IMR-90 (cell line): ENCODE measurements around the gene CCDC60. TPM values are rescaled to one million over a fixed set of nuclear protein-coding genes. Genes with fewer than 3 reads are reported as not detected.

Source experiments
- ATAC-seq: fragments of 200-7000 bp; cut with Tn5 transposase; 2 replicates; pipeline ENCODE4 v1.9.1; 2020; ENCODE audit warnings: low read depth, mild to moderate bottlenecking, moderate library complexity
- BruUV-seq: library from RNA; stranded (reverse); fragments of 400-500 nt; replicated peaks from 2 replicates; lab custom pipeline; 2021; lab: Mats Ljungman, UMichigan
- CTCF ChIA-PET: fragments of 300-600 bp; formaldehyde crosslinking; extraction: SDS; loops from one replicate; lab custom pipeline; 2021; ENCODE audit warnings: antibody characterized with exemption; lab: Yijun Ruan, JAX
- POLR2A ChIA-PET: fragments of 300-600 bp; sonication (Branson Sonifier 250); formaldehyde crosslinking; loops from one replicate; lab custom pipeline; 2022; ENCODE audit warnings: antibody characterized with exemption; ENCODE audit not compliant: unreplicated experiment; lab: Charles Lee
- DNase-seq: peaks from one replicate; pipeline ENCODE4 v3.0.0; 2013
- H2AFZ ChIP-seq: replicated peaks from 2 replicates; pipeline ENCODE3; 2013; ENCODE audit warnings: low read length, mild to moderate bottlenecking; ENCODE audit not compliant: poor library complexity
- H2AK5ac ChIP-seq: 2 replicates; pipeline ENCODE4 v1.6.1; 2013; ENCODE audit warnings: low read depth, low read length, inconsistent platforms
- H2AK9ac ChIP-seq: replicated peaks from 2 replicates; pipeline ENCODE3; 2013; ENCODE audit warnings: mild to moderate bottlenecking, low read depth, low read length, moderate library complexity; ENCODE audit not compliant: poor library complexity
- H2BK120ac ChIP-seq: 2 replicates; pipeline ENCODE4 v1.6.1; 2013; ENCODE audit warnings: low read depth, low read length, inconsistent platforms
- H2BK15ac ChIP-seq: 3 replicates; pipeline ENCODE4 v1.6.1; 2013; ENCODE audit warnings: low read depth, low read length, inconsistent platforms
- H2BK20ac ChIP-seq: 2 replicates; pipeline ENCODE4 v1.6.1; 2013; ENCODE audit warnings: low read depth, mild to moderate bottlenecking, inconsistent platforms, low read length, moderate library complexity
- H2BK5ac ChIP-seq: 2 replicates; pipeline ENCODE4 v1.6.1; 2013; ENCODE audit warnings: mild to moderate bottlenecking, low read depth, low read length, inconsistent platforms; ENCODE audit not compliant: poor library complexity, severe bottlenecking
- H3K14ac ChIP-seq: replicated peaks from 2 replicates; pipeline ENCODE4 v1.6.1; 2013; ENCODE audit warnings: low read depth, low read length, inconsistent platforms
- H3K18ac ChIP-seq: 2 replicates; pipeline ENCODE4 v1.6.1; 2013; ENCODE audit warnings: low read depth, low read length, control low read depth
- H3K23ac ChIP-seq: 2 replicates; pipeline ENCODE4 v1.6.1; 2013; ENCODE audit warnings: low read depth, low read length, inconsistent platforms
- H3K27ac ChIP-seq: 2 replicates; pipeline ENCODE4 v1.5.1; 2013; ENCODE audit warnings: mild to moderate bottlenecking, control low read depth, low read length; ENCODE audit not compliant: insufficient read depth
- H3K27me3 ChIP-seq: 2 replicates; pipeline ENCODE4 v1.6.1; 2013; ENCODE audit warnings: low read length; ENCODE audit not compliant: control insufficient read depth, insufficient read depth
- H3K36me3 ChIP-seq: 2 replicates; pipeline ENCODE4 v1.6.1; 2013; ENCODE audit warnings: low read length, mixed read lengths; ENCODE audit not compliant: control insufficient read depth, insufficient read depth
- H3K4ac ChIP-seq: 2 replicates; pipeline ENCODE4 v1.6.1; 2013; ENCODE audit warnings: low read depth, low read length, inconsistent platforms
- H3K4me1 ChIP-seq: 2 replicates; pipeline ENCODE4 v1.6.1; 2013; ENCODE audit warnings: low read length, mixed read lengths; ENCODE audit not compliant: control insufficient read depth, insufficient read depth
- H3K4me2 ChIP-seq: 2 replicates; pipeline ENCODE4 v1.6.1; 2013; ENCODE audit warnings: low read depth, mild to moderate bottlenecking, control low read depth, low read length, moderate library complexity
- H3K4me3 ChIP-seq: 2 replicates; pipeline ENCODE4 v1.5.1; 2013; ENCODE audit warnings: low read depth, mild to moderate bottlenecking, control low read depth, low read length, moderate library complexity; ENCODE audit not compliant: insufficient read depth
- H3K56ac ChIP-seq: 2 replicates; pipeline ENCODE4 v1.6.1; 2013; ENCODE audit warnings: low read length, inconsistent platforms; ENCODE audit not compliant: insufficient read depth; ENCODE audit errors: extremely low read depth
- H3K79me1 ChIP-seq, 2 experiments: 2 replicates each; pipeline ENCODE4 v1.6.1; 2013; ENCODE audit warnings: low read length in 2 of 2, inconsistent platforms in 1 of 2, low read depth in 1 of 2
- H3K9ac ChIP-seq: 2 replicates; pipeline ENCODE4 v1.6.1; 2013; ENCODE audit warnings: low read depth, low read length, control low read depth
- H3K9me1 ChIP-seq: 2 replicates; pipeline ENCODE4 v1.6.1; 2013; ENCODE audit warnings: low read length, inconsistent platforms; ENCODE audit not compliant: insufficient read depth
- H3K9me3 ChIP-seq: 2 replicates; pipeline ENCODE4 v1.6.1; 2013; ENCODE audit warnings: low read length; ENCODE audit not compliant: control insufficient read depth, insufficient read depth
- H4K20me1 ChIP-seq: 2 replicates; pipeline ENCODE4 v1.6.1; 2013; ENCODE audit warnings: low read length, inconsistent platforms; ENCODE audit not compliant: insufficient read depth
- H4K5ac ChIP-seq: 2 replicates; pipeline ENCODE4 v1.6.1; 2013; ENCODE audit warnings: mild to moderate bottlenecking, low read depth, low read length, control low read depth
- H4K8ac ChIP-seq, 2 experiments: 2 replicates each; pipeline ENCODE4 v1.6.1; 2013; ENCODE audit warnings: low read depth in 2 of 2, low read length in 2 of 2, control low read depth in 1 of 2, inconsistent platforms in 1 of 2
- H4K91ac ChIP-seq: 2 replicates; pipeline ENCODE4 v1.6.1; 2013; ENCODE audit warnings: low read depth, low read length, inconsistent platforms; ENCODE audit not compliant: insufficient read depth
- BHLHE40 ChIP-seq: fragments of 150-350 bp; IDR thresholded peaks from 2 replicates; pipeline ENCODE4 v1.6.1; 2016; ENCODE audit warnings: mild to moderate bottlenecking, low read depth, low read length
- CHD1 ChIP-seq: IDR thresholded peaks from 2 replicates; pipeline ENCODE4 v1.6.1; 2012; ENCODE audit warnings: low read depth, low read length, improper control_type of control experiment
- CTCF ChIP-seq: conservative IDR thresholded peaks from 2 replicates; pipeline ENCODE4 v1.5.1; 2012; ENCODE audit warnings: mild to moderate bottlenecking, low read depth, low read length, improper control_type of control experiment
- RAD21 ChIP-seq: IDR thresholded peaks from 2 replicates; pipeline ENCODE4 v1.6.1; 2012; ENCODE audit warnings: low read length, improper control_type of control experiment
- RCOR1 ChIP-seq: IDR thresholded peaks from 2 replicates; pipeline ENCODE4 v1.6.1; 2012; ENCODE audit warnings: mild to moderate bottlenecking, low read length, improper control_type of control experiment; ENCODE audit not compliant: insufficient replicate concordance
- RFX5 ChIP-seq: IDR thresholded peaks from 2 replicates; pipeline ENCODE4 v1.8.0; 2012; ENCODE audit warnings: low read depth, mild to moderate bottlenecking, low read length, moderate library complexity
- WGBS, 2 experiments: methylation state at CpG; one replicate each; pipeline versions ENCODE4 v1.1.5 to v1.1.7; 2013; ENCODE audit warnings: missing lambda C conversion rate in 2 of 2; ENCODE audit not compliant: insufficient read length in 1 of 2; ENCODE audit errors: extremely low coverage in 2 of 2; 5-methylcytosine and 5-hydroxymethylcytosine counted together
- dilution Hi-C: fragments of 300-500 bp; cut with HindIII; formaldehyde crosslinking; loops from one replicate; pipeline ENCODE4 v1.14.3; 2018; ENCODE audit warnings: low sequenced_read_pairs; ENCODE audit not compliant: unreplicated experiment
- in situ Hi-C: fragments of 300-500 bp; cut with MboI; formaldehyde crosslinking; loops from 3 replicates; pipeline ENCODE4 v1.14.3; 2019; ENCODE audit warnings: low sequenced_read_pairs, inconsistent platforms, mixed read lengths
- intact Hi-C: fragments of 100-400 bp; cut with micrococcal nuclease; formaldehyde crosslinking; loops from 2 replicates; pipeline ENCODE4 v1.10.0; 2022
- polyA plus RNA-seq, 3 experiments: library from polyadenylated mRNA; depleted of rRNA; stranded (reverse); fragments of >200 nt; gene quantifications; 2 replicates each; pipeline ENCODE4 v1.2.3, GENCODE V29; 2012; ENCODE audit warnings: low replicate concordance in 1 of 3
- total RNA-seq: library from RNA; depleted of rRNA; stranded (reverse); fragments of >200 nt; gene quantifications from 2 replicates; pipeline ENCODE4 v1.2.3, GENCODE V29; 2012

CCDC60 gene
- total and polyA plus RNA-seq, 2 of the 4 experiments (the other 2 are of a cell fraction) = not detected

DNA sequence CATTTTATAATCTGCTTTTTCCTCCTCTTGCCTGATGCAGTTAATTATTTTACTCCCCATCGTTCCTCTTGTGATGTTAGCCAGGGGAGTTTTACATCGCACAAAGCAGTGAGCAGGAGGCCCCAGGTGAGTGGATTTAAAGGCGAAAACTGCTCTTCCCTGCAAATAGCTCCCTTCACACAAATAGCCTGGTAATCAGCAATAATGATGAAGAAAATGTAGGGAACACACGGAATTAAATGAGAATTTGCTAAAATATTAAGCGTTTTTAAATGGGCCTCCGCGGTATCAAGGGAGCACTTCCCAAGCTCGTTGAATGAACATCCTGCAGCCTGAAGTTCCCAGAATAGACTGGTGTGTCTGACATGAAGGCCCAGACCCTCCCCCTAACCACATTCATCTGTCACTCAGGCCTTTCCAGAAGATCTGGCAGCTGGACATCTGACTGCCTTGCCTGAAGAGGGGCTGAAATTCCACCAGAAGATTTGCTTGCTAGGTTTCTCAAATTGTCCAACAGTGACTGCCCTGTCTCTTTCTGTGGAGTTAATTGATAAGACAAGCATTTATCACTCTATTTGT, 127.2 kb downstream of the CCDC60 start:
- DNase-seq (no peak), ATAC-seq (no peak)
- ChIA-PET CTCF (no interaction called here), POLR2A (no interaction called here)
- Histone ChIP-seq H3K9me1 (no peaks in the 10 kb centered on the region), H3K9ac (no peak overlapping the region), H3K4me2 (no peak overlapping the region), H2BK15ac (no peak overlapping the region), H3K27me3 (no peaks in the 10 kb centered on the region), H4K8ac (no peak overlapping the region), H4K20me1 (no peaks in the 10 kb centered on the region), H2AK5ac (no peak overlapping the region), H3K14ac (no peak overlapping the region), H2AK9ac (no peak overlapping the region), H3K4me1 (no peaks in the 10 kb centered on the region), H3K9me3 (peaks cover 13% of the 10 kb centered on the region), H2BK5ac (no peak overlapping the region), H2AFZ (no peak overlapping the region), H3K18ac (no peak overlapping the region), H4K5ac (no peak overlapping the region), H3K27ac (no peak overlapping the region), H3K4me3 (no peak overlapping the region), H3K23ac (no peak overlapping the region), H2BK20ac (no peak overlapping the region), H3K4ac (no peak overlapping the region), H3K79me1 (no peaks in the 10 kb centered on the region), H3K56ac (no peak overlapping the region), H2BK120ac (no peak overlapping the region), H3K36me3 (no peaks in the 10 kb centered on the region), H4K91ac (no peak overlapping the region)
- dilution Hi-C loops = no loop called here
- BruUV-seq = no TSS peak
- intact Hi-C loops = no loop called here
- WGBS, 2 experiments = no CpG with 5 or more reads among the region's 8 CpGs
- TF ChIP-seq CHD1 (no peak), RFX5 (no peak), RAD21 (no peak), RCOR1 (no peak), CTCF (no peak), BHLHE40 (no peak)
- in situ Hi-C loops = no loop called here
